GM10266 (cell line): ENCODE results near the gene GATB.

ENCODE experiments used
- DNase-seq: peaks from one replicate; pipeline ENCODE4 v3.0.0; 2012; ENCODE audit errors: extremely low spot score
- CTCF ChIP-seq: IDR thresholded peaks from 2 replicates; pipeline ENCODE4 v1.5.1; 2012; ENCODE audit warnings: mild to moderate bottlenecking, low read depth; ENCODE audit not compliant: control insufficient read depth, insufficient read depth; ENCODE audit errors: missing control alignments

Gene GATB

GRCh38 chr4:151786158-151786495 lies 25.3 kb upstream of the GATB start:
- DNase-seq: no peak

DNA sequence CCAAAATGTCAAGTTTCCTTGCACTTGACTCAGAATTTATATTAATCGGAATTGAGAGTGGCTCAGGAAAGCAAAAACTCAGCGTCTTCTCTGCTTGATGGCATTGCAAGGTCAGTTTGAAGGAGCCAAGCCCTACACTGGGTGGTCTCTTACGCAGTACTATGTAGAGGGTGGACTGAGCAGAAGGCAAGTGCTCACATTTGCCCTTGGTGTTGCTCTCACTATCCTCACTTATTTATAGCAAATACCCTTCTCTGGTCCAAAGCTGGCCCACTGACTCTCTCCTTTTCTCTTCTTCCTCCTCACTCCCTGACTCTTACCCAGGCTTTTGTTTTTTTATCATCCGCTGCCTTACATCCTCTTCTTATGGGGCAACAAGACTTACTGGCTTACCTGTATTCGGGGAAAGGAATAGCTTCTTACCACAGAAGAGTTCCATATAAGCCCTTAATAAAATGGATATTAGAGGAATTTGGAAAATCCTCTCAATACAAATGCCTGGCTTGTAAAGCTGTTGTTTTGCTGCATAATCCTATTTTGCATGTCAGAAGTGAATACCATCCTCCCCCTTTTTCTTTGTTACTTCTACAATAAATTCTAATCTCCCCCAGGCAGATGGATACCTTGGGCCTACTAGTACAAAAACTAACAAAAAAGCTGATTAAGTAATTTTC lies 24.8 kb upstream of the GATB start:
- DNase-seq: no peak
- TF ChIP-seq CTCF: no peak

More at GRCh38 chr4:151786158-151786495, 25.3 kb upstream of the GATB start:
- no peak for TF ChIP-seq CTCF

- no peak for TF ChIP-seq CTCF
- DNase-seq: no peak
These were observed 23.9 kb upstream of the GATB start for GRCh38 chr4:151784706-151785105.

DNA sequence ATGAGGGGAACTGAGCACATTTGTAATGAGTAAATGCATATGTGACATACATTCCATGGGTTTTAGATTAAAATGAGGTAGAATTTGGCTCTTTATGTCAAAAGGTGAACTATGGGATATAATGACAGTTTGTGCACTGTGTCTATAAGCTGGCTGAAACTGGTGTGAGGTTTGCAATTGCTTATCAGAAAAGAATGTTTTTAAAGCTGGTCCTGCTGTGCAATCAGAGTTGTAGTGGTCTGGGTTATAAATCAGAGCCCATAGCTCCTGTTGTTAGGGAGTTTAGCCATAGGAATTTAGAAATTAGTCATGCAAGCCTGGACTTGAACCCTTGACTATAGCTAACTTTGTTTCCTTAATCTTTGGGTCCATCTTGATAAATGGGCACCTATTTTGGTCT lies 23.1 kb upstream of the GATB start:
- TF ChIP-seq CTCF: no peak
- DNase-seq: no peak

- DNase-seq: no peak
- no peak for TF ChIP-seq CTCF
These were observed 21.5 kb upstream of the GATB start for GRCh38 chr4:151782296-151782695.

DNA sequence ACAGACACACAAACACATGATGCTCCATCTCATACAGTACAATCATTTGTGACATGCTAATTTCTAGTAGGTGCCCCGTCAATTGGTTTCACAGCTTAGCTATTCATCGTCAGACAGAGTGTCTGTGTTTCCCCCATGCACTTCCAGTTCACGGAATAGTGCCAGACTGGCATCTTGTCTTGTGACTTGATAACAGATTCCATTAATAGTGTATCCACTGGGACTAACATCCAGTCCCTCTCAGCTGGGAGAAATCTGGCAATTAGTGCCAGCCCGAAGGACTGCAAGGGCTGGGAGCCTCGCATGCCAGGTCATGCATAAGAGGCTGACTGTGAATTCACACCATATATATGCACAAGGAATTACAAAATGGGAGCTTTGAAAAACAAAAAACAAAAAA lies 20.2 kb upstream of the GATB start:
- DNase-seq: no peak
- TF ChIP-seq CTCF: no peak

DNA sequence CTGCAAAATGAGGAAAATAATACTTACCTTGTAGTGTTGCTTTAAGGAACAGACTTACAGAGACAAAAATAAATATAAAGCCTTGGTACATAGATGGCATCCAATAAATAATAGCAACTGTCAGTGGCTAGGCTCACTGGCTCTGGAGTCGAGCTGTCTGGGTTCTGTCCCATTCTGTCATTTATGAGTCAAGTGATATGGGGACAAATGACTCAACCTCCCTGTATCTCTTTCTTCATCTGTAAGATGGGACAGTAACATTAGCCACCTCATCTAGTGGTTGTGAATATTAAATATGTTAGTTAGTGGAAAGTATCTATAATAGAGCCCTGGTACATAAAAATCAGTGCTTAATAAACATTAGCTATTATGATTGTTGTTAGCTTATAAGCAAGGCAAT lies 16.7 kb upstream of the GATB start:
- no peak for TF ChIP-seq CTCF
- DNase-seq: no peak
